Tongue (tissue), 2 donors: ENCODE data around the gene OR9A2. TPM values are rescaled to one million over a fixed set of nuclear protein-coding genes. Genes with fewer than 3 reads are reported as not detected.
"Not testable (repeated sequence)": the region's sequence is repeated elsewhere in the genome, so short reads cannot be mapped to it uniquely, and the experiment has no call there.

Source experiments
- DNase-seq: peaks from one replicate; pipeline ENCODE4 v3.0.0-alpha.2; 2015
- total RNA-seq: library from RNA; depleted of rRNA; stranded (reverse); fragments of >200 nt; gene quantifications from one replicate; pipeline ENCODE4 v1.2.3, GENCODE V29; 2014

The OR9A2 gene
- total RNA-seq, 1 donor from 2014 or later, result 0.41 TPM

DNA sequence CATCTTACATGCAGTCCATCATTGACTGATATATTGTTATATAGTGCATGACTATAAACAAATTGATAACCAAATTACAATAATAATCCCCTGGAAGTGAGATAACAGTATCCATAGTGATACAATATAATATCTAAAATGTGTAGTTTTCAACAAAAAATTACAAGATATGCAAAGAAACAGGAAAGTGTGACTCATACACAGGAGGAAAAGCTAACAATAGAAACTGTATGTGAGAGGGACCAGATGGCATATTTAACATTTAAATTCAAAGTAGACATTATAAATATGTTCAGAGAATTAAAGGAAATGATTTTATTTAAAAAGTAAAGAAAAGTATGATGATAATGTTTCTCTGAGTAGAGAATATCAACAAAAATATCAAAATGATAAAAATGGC is 8.0 kb downstream of the OR9A2 start:
- DNase-seq, result no peak

DNA sequence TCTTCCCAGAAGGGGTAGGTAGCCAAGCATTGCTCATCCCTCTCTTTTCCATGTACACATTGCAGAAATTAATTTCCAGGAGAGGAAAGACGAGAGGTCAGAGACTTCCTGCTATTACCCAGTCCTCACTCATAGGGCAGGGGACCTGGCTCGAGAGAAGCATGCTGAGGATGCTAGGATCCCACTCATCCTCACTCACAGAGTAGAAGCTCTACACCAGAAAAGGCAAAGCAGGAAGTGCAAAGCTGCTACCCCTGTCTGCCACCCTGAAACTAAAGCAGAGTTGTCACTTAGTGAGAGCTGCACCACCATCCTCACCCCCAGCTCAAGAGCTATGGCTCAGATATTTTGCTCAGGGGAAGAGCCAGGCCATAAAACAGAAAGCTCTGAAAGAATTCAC is 9.9 kb downstream of the OR9A2 start:
- DNase-seq, result no peak

DNA sequence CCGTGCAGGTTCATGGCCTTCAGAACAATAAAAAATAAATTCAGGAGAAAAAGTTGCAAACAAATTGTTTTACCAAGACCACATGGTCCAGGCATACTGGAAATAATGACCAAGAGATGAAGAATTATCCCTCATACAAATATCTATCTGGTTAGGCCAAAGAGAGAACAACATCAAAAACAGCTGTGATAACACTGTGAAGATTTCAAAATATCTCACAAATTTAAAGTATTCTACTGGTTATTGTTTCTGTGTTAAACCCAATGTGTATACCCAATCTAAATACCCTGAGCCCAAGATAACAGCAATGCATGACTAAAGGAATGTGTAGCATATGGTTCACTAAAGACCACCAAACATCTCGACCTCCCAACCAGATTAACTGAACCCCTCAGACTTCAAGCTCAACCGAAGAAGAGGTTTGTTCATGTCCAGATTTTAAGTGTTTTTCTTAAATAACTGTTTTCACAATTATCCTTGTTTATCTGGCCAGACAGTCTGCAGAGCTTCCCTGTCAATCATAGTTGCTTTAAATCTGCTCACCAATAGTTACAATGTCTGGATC is 10.9 kb downstream of the OR9A2 start:
- no peak for DNase-seq

DNA sequence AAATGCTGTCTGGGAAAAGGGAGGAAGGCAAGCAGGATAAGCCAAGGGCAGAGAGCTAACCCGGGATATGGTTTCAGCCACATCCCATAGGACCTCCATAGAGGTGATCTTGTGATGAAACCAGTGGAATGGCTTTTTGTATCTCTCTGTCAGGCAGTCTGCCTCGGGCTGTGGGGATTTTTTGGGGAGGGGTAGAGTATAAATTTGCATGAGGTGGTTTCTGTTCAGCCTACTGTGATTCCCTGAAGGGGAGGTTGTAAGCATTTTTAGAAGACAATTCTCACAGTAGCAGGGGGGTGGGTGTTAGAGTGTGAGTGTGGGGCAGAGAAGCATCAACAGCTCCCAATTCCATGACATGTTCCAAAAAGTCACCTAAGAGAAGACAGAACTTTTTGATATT is 11.8 kb downstream of the OR9A2 start:
- DNase-seq, result no peak

DNA sequence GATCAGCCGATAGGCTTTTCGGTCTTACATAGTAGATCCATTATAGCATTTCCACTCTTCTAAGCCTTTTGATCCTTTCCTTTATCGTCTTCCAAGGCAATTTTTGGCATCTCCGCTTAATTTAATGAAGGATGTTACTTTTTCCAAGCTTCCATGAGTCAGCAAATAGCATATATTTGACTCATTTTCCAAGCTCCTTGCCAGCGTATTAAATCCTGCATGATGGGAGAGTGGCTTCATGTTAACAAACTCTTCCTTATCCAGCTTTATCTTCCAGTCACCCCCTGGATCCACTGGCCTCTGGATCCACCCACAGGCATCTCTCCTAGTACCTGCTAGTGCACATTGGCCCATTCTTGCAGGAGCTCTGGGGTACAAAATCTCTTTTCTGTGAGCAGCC is 13.0 kb downstream of the OR9A2 start:
- peak; percentile 85 for DNase-seq

DNA sequence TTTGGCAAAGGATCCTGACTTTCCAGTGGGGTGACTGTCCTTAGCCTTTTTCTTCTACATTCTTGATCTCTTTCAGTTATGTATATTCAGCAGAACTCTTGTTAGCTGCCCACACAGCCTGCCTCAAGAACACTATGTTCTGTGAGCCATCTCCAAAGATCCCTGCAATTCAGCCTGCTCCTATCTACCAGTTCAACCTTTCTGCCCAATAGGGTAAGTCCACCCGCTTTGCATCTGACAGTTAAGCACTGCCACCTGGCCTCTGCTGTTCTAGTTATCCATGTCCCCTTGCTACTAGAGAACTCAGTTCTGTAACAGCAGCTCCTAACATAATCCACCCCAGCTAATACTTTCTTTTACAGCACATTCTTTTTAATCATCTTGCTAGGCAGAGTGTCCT is 13.5 kb downstream of the OR9A2 start:
- DNase-seq, result no peak

DNA sequence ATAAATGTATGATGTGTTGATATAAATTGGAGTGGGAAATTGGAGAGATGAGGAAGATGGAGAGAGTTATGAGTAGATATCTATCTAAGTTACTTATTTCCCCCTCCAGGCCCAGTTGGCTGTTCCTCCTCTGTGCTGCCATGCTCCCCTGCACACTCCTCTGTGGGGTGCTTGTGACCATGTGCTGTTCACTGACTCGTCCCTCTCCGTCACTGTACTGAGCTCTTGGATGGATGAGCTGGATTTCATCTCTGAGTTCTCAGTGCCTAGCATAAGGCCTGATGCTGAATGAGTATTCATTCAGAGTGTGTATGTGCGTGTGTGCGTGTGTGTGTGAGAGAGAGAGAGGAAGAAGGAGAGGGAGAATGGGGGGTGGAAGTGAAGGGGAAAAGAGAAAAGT is 14.5 kb downstream of the OR9A2 start:
- DNase-seq, result no peak

DNA sequence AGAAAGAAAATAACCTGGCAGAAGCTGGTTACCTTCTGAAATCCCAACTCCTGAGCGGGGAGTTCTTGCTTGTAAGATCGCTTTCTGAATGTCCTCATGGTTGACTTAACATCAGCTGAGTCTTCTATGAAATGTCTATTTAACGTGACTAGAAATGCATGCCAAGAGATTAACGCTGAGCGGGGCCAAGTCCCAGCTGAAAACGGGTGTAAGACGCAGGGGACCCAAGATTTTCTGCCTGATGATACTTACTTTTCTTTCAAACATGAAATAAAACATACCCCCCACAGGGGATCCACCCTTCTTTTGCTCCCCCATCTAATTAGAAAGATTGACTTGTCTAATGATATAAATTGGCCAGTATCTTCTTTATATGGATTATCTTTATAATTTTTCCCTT is 14.9 kb downstream of the OR9A2 start:
- peak; percentile 35 for DNase-seq

DNA sequence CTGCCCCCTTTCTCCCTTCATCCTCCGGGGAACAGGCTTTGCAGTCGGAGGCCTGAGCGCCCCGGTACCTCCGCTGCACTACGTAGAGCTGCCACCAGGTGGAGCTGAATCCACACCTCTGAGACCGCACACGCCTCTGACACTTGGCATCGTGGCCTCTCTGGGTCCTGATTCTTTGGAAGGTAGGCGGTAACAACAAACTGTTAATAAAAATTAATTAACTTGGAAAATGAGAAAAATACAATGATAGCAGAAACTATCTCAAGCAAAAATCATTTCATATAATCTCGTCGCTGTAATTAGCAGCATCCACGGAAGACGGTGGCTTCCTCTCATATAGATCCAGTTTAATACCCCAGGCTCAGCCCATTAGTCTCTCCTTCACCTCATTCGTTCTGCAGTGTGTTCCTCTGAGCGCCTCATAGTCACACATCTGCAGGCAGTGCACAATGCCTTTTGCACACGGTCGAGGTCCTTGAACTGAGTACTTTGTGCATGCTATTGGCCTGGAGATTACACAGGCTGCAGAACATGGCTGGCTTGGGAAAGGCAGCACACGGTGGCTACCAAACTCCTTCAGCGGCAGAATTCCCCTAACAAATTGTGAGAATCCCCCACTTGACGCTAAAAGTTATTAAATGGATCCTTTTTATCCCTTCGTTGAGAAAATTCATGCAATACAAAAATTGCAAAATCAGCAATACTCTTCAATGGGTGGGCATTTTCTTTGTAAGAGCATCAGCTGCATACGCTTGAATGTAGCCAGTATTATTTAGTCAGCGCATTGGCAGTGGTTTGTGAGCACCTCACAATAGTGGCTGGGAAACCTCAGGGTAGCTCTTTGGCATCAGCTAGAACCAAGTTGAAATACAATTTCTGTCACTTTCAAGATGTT is 18.7 kb downstream of the OR9A2 start:
- DNase-seq, result peak; percentile 89

DNA sequence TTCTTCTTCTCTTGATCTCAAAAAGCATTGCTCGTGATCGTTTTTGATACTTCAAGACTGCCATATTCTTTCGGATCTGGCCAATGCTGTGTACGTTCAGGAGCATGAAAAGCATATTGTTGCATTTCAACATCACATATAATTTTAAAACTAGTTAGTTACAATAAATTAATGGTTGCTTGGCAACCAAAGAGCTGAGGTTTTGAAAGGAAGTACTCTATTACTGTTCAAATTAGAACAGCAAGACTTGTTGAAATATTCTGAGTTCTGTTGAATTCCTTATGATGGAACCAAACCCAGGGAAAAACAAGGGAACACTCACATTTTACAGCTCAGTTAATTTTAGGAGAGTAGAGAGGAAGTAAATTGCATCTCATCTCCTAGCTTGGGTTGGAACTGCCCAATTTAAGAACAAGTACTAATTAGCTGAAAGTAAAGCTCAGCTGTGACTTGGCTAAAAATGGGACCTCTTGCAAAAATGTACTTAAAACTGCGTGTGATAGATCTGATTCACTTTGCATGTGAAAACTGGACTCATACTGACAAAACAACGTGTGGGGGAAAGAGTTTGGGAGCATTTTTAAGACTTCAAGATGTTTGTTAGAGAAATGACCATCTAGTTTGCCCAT is 21.2 kb downstream of the OR9A2 start:
- DNase-seq, result no peak

DNA sequence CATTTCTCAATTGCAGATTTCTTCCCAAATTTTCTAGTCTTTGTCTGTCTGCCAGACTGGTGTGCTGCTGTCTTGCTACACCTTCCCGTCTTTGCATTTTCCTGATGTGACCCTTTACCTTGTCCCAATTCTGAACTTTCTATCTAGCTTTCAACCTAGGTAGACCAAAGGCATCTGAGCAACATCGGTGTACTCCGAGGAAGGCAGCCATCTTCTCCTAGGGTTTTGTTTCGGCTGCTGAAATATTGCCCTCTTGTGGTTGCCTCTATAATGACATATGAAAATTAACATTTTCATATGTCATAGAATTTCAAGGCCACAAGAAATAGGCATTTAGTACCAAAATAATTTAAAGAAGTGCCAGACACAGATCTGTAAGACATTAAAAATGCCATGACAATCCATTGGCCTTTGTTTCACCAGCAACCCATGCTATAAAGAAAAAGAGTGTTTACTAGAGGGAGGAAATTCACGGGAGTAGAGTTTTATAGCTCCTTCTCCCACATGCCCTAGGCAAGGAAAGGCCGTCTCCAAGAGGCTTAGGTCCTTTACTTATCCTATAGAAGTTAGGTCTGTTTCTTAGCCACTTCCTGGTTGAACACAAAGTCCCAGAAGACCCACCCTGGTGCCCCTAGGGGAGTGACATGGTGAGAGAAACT is 23.4 kb downstream of the OR9A2 start:
- peak; percentile 61 for DNase-seq

DNA sequence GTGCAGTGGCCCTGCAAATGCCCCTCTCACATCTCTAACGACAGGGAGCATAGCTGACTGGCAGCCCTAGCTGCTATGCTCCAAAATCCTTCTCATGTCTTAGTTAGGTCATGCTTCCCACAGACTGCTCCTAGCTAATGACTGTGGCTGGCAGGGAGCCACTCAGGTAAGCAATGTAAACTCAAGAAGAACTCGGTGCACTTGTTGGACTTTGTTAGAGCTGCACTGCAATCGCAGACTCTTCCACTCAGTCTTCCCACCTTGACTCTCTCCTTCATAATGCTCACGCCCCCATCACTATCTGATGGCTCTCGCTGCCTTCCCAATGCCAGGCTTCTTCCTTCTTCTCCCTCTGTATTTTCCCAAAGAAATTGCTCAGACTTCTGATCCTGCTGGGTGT is 24.0 kb downstream of the OR9A2 start:
- no peak for DNase-seq

DNA sequence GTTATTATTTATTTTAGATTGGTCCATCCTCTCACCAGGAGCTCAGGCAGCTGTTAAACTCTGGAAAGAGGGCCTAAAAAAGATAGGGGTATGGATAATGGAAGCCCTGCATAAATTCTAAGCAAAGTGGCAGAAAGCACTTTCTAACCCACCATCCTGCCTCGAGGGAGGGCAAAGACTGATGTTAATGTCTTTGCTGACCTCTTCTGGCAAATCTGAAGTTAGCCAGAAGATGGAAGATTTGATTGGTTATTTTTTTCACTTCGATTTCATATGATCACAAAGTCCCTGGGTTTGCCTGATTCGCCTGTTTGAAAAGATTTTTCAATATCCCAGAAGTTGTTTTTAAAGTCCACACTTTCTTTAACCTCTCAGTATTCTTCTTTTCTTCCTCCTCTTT is 24.8 kb downstream of the OR9A2 start:
- no peak for DNase-seq

DNA sequence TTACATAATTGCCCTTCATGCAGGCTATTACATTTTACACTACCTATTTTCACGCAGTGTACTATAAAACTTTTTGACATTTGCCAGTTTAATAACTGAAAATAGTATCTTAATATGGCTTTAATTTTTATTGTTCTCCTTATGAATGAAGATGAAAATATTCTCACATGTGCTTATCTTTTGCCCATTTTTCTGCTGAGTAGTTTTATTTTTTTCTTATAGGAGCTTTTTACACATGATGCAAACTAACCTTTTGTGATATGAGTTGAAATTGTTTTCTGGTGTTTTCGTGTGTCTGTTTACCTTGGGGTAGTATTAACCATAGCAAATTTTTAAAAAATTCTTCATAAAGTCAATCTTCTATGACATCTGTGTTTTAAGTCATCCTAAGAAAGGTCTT is 26.3 kb downstream of the OR9A2 start:
- DNase-seq, result no peak

DNA sequence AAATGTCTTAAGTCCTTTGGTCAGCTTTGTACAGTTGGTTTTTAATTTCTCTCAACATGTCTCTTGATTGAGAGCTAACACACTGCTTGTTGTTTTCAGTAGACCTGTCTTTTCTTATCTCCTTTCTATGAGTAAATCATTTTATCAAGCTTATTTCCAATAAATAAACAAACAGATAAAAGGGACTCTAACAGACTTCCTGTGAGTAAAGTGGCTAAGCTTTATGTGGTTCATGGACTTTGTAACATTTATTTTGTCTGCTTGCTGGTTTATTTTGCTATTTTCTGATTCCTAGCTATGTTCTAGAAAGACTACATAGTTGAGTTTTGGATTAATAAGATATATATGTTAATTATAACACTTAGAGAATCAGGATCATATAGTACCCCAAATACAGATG is 27.1 kb downstream of the OR9A2 start:
- no peak for DNase-seq

DNA sequence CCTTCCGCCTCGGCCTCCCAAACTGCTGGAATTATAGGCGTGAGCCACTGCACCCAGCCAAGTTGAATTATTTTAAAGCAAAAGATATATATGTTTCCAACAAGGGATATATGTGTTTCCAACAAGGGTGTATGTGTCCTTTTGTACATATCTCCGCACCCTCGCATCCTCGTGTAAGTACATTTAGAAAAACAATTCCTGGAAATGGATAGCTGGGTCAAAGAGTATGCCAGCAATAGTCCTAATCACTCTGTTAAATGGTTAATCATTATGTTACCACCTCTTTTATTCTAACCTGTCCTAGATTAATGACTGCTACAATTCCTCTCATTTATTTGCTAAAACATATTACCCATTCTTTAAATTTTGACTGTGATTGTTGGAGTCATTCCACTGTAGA is 28.0 kb downstream of the OR9A2 start:
- no peak for DNase-seq

DNA sequence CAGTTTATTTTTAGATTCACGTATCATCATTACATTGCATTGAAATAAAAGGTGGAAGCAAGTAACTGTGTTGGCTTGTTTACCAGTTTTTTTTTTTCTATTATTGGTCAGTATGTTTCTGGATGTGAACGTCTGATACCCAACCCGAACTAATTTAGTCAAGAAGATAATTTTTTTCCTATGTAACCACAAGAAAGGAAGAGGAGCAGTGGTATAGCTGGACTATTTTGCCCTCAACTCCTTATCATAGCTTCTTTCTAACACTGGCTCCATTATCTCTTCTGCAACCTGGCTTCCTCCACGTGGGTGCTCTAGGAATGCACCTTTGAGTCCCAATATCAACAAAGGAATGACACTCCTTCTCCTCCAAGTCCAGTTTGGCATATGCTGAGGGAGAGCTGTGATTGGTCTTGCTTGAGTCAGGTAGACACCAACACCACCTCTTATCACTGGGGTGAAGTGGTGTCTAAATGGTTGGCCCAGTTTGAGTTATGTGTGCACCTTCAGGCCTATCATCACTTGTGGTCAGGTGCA is 29.4 kb downstream of the OR9A2 start:
- DNase-seq, result no peak

DNA sequence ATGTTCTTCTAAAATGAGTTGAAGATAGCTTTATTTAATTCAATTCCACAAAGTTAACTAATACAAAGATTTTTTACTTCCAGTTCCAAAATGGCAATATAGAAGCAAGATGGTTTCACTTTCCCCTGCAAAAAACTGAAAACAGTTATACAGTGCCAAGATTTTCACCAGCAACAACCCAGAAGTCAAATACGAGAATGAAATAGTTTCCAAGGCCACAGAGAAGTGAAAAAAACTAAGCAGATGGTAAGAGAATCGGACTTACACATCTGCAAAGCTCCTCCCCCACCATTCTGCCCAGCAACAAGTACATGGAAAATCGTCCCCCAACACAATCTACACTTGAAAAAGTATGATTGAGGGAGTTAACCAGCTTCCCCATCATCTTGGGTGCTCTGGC is 34.5 kb downstream of the OR9A2 start:
- no peak for DNase-seq

DNA sequence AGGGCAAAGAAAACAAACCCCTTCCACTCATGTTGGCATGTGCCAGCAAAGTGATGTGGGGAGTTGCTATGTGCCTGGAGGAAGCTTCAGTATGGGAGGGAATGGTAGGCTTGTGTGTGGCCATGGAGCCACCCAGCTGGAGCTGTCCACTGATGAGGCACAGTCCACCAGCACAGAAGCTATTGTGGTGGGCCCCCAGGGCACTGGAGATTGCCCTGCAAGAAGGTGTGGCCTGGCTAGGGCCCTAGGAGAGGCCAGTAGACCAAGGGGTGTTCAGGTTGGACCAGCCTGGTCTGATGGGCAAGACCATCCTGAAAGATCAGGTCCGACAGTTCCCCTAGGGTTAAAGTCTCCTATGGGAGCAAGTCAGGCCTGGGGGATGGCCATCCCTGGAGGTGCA is 42.6 kb downstream of the OR9A2 start:
- DNase-seq, result no peak

DNA sequence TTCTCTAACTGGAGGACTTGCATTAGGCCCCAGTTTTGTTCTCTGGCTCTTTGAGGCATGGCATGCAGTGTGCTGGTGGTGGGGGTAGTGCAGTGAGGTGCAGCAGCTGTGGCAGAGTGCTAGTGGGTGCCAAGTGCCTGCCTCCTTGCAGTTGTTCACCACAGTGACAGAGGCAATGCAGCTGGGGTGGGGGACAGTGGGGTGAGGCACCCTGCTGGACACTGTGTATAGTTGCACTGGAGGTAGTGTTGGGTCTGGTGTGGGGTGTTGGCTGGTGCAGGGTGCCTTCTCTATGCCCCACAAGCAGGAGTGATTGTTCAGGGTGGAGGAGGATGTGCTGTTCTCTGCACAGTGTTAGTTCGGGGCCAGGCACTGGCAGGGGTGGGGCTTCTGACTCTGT is 43.1 kb downstream of the OR9A2 start:
- DNase-seq, result peak; percentile 15

DNA sequence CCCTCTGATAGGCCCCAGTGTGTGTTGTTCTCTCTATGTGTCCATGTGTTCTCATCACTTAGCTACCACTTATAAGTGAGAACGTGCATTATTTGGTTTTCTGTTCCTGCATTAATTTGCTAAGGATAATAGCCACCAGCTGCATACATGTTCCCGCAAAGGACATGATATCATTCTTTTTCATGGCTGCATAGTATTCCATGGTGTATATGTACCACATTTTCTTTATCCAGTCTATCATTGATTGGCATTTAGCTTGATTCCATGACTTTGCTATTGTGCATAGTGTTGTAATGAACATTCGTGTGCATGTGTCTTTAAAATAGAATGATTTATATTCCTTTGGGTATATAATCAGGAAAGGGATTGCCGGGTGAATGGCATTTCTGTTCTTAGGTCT is 48.5 kb downstream of the OR9A2 start:
- DNase-seq, result not testable (repeated sequence)
